HEK293T (cell line): ENCODE measurements around the gene GJB5.

Experiments
- CTCF ChIA-PET: fragments of 350-600 bp; formaldehyde crosslinking; extraction: SDS; loops from one replicate; lab custom pipeline; 2021; ENCODE audit warnings: antibody characterized with exemption, inconsistent platforms; lab: Yijun Ruan, JAX
- POLR2A ChIA-PET: fragments of 350-600 bp; formaldehyde crosslinking; extraction: SDS; loops from one replicate; lab custom pipeline; 2020; ENCODE audit warnings: antibody characterized with exemption, inconsistent platforms; lab: Yijun Ruan, JAX
- DNase-seq: peaks from one replicate; pipeline ENCODE4 v3.0.0; 2012; ENCODE audit warnings: mixed read lengths; ENCODE audit errors: extremely low spot score
- ARNT ChIP-seq: fragments of 450-650 bp; IDR thresholded peaks from 2 replicates; pipeline ENCODE4 v1.6.1; 2017; ENCODE audit warnings: mild to moderate bottlenecking
- BHLHE40 ChIP-seq: fragments of 450-650 bp; IDR thresholded peaks from 2 replicates; pipeline ENCODE4 v1.6.1; 2016; ENCODE audit warnings: mild to moderate bottlenecking, moderate library complexity, borderline replicate concordance
- CTBP1 ChIP-seq: fragments of 450-650 bp; IDR thresholded peaks from 2 replicates; pipeline ENCODE4 v1.6.1; 2016; ENCODE audit warnings: borderline replicate concordance
- ELF4 ChIP-seq: fragments of 450-650 bp; IDR thresholded peaks from 2 replicates; pipeline ENCODE4 v1.6.1; 2017; ENCODE audit warnings: antibody characterized with exemption
- FOXA1 ChIP-seq: fragments of 450-650 bp; IDR thresholded peaks from 2 replicates; pipeline ENCODE4 v1.6.1; 2016; ENCODE audit warnings: mild to moderate bottlenecking
- FOXK2 ChIP-seq: fragments of 450-650 bp; IDR thresholded peaks from 2 replicates; pipeline ENCODE4 v1.6.1; 2016; ENCODE audit warnings: mild to moderate bottlenecking
- FOXM1 ChIP-seq: fragments of 450-650 bp; IDR thresholded peaks from 2 replicates; pipeline ENCODE4 v1.6.1; 2017; ENCODE audit warnings: mild to moderate bottlenecking, borderline replicate concordance
- HDGF ChIP-seq: fragments of 450-650 bp; IDR thresholded peaks from 2 replicates; pipeline ENCODE4 v1.6.1; 2017; ENCODE audit warnings: antibody characterized with exemption, borderline replicate concordance
- L3MBTL2 ChIP-seq: fragments of 450-650 bp; conservative IDR thresholded peaks from 2 replicates; pipeline ENCODE4 v1.6.1; 2016; ENCODE audit warnings: mild to moderate bottlenecking
- LEF1 ChIP-seq: fragments of 450-650 bp; IDR thresholded peaks from 2 replicates; pipeline ENCODE4 v1.6.1; 2017; ENCODE audit warnings: mild to moderate bottlenecking, borderline replicate concordance
- NFRKB ChIP-seq: fragments of 450-650 bp; IDR thresholded peaks from 2 replicates; pipeline ENCODE4 v1.6.1; 2016; ENCODE audit warnings: mild to moderate bottlenecking, moderate library complexity
- SP1 ChIP-seq: fragments of 450-650 bp; IDR thresholded peaks from 2 replicates; pipeline ENCODE4 v1.6.1; 2017
- SUZ12 ChIP-seq: fragments of 450-650 bp; IDR thresholded peaks from 2 replicates; pipeline ENCODE4 v1.6.1; 2016; ENCODE audit warnings: mild to moderate bottlenecking
- TARDBP ChIP-seq: fragments of 450-650 bp; IDR thresholded peaks from 2 replicates; pipeline ENCODE4 v1.6.1; 2016
- ZNF384 ChIP-seq: fragments of 450-650 bp; IDR thresholded peaks from 2 replicates; pipeline ENCODE4 v1.6.1; 2016
- TF ChIP-seq, protein P1 (sequence below): fragments of 450-650 bp; IDR thresholded peaks from 2 replicates; pipeline ENCODE4 v1.6.1; 2016

GJB5 gene

DNA sequence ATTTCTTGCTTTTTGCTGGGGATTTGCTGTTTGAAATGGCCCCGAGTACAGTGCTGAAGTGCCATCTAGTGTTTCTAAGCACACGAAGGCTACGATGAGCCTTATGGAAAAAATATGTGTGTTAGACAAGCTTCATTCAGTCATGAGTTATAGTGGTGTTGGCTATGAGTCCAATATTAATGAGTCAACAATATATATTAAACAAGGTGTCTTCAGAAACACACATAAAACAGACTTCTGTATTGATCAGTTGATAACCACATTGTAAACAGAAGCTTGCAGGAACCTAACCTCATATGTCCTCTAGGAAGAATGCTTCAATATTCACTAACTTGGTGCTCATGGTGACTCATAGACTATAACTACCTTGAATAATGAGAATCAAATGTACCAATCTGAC, 1.7 kb upstream of the GJB5 start:
- DNase-seq: no peak
- no peak for TF ChIP-seq SUZ12
- no peak for TF ChIP-seq ELF4
- no peak for TF ChIP-seq FOXA1
- TF ChIP-seq CTBP1: no peak
- no peak for TF ChIP-seq L3MBTL2
- ChIA-PET POLR2A (interaction anchor here (1.0 kb wide), 1 partner anchor 21 kb away, joined by 3 read pairs; no protein-coding TSS in a partner anchor), CTCF (no interaction called here)

DNA sequence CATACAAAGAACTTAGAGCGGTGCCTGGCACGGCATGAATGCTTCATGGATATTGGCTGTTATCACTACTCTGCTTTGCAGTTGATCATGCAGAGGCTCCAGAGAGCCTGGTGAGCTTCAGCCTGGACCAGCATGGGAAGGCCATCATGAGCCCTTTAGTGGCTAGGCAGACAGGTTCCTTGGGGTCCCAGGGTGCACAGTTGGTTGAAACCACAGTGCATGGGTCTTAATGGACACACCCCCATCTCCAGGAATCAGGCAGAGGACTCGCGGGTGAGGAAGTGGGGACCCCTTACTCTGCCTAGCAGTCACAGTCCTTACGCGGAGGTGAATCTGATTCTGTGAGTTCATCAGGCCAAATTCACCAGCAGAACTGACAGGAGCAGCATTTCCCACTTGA, 1.1 kb downstream of the GJB5 start:
- DNase-seq: no peak
- TF ChIP-seq ELF4 (no peak), ARNT (no peak), TARDBP (no peak), FOXM1 (no peak), SUZ12 (no peak), NFRKB (no peak), ZNF384 (no peak), HDGF (no peak), SP1 (no peak), FOXA1 (no peak), FOXK2 (no peak), CTBP1 (no peak), BHLHE40 (no peak), L3MBTL2 (no peak), LEF1 (no peak)
- TF ChIP-seq, protein P1, sequence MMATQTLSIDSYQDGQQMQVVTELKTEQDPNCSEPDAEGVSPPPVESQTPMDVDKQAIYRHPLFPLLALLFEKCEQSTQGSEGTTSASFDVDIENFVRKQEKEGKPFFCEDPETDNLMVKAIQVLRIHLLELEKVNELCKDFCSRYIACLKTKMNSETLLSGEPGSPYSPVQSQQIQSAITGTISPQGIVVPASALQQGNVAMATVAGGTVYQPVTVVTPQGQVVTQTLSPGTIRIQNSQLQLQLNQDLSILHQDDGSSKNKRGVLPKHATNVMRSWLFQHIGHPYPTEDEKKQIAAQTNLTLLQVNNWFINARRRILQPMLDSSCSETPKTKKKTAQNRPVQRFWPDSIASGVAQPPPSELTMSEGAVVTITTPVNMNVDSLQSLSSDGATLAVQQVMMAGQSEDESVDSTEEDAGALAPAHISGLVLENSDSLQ: no peak
- CTCF ChIA-PET: interaction anchor here (1.5 kb wide), 1 partner anchor 13 kb away, joined by 6 read pairs; no protein-coding TSS in a partner anchor
- POLR2A ChIA-PET: no interaction called here

DNA sequence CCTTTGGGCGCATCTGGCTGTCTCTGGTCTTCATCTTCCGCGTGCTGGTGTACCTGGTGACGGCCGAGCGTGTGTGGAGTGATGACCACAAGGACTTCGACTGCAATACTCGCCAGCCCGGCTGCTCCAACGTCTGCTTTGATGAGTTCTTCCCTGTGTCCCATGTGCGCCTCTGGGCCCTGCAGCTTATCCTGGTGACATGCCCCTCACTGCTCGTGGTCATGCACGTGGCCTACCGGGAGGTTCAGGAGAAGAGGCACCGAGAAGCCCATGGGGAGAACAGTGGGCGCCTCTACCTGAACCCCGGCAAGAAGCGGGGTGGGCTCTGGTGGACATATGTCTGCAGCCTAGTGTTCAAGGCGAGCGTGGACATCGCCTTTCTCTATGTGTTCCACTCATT, 2.5 kb downstream of the GJB5 start:
- no peak for DNase-seq
- ChIA-PET POLR2A (no interaction called here), CTCF (interaction anchor here (1.3 kb wide), 1 partner anchor 15 kb away, joined by 3 read pairs; no protein-coding TSS in a partner anchor)
- TF ChIP-seq ZNF384: no peak
- TF ChIP-seq HDGF: no peak
- no peak for TF ChIP-seq BHLHE40
- TF ChIP-seq ARNT: no peak
- TF ChIP-seq, protein P1: no peak
- TF ChIP-seq SP1: no peak
- TF ChIP-seq TARDBP: no peak
- no peak for TF ChIP-seq L3MBTL2
- no peak for TF ChIP-seq LEF1
- no peak for TF ChIP-seq FOXA1
- no peak for TF ChIP-seq SUZ12
- TF ChIP-seq ELF4: no peak
- TF ChIP-seq FOXM1: no peak
- no peak for TF ChIP-seq NFRKB
- TF ChIP-seq FOXK2: no peak
- TF ChIP-seq CTBP1: no peak

DNA sequence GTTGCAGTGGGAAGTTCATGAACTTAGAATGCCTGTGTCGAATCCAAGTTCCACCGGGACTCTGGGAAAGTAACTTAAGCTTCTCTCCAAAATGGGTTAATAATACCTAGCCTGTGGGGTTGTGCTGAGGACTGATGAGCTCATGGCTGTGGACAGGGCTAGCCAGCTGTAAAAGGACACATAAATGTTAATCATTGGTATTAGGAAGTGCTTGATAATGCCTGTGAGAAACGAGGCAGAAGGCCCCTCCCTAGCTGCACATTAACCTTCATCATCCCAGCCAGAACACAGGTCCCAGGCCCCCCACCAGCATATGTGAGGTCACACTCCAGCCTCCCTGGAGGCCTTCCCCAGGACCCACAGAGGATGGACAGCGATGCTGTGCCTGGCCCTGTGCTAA, 3.9 kb downstream of the GJB5 start:
- ChIA-PET CTCF (no interaction called here), POLR2A (no interaction called here)
- no peak for TF ChIP-seq TARDBP
- no peak for TF ChIP-seq ZNF384
- no peak for TF ChIP-seq L3MBTL2
- no peak for TF ChIP-seq NFRKB
- no peak for TF ChIP-seq ELF4
- no peak for TF ChIP-seq FOXA1
- TF ChIP-seq HDGF: no peak
- no peak for TF ChIP-seq SUZ12
- no peak for TF ChIP-seq FOXK2
- TF ChIP-seq FOXM1: no peak
- no peak for TF ChIP-seq LEF1
- TF ChIP-seq ARNT: no peak
- no peak for TF ChIP-seq SP1
- TF ChIP-seq CTBP1: no peak
- TF ChIP-seq, protein P1: no peak
- TF ChIP-seq BHLHE40: no peak
- DNase-seq: no peak

DNA sequence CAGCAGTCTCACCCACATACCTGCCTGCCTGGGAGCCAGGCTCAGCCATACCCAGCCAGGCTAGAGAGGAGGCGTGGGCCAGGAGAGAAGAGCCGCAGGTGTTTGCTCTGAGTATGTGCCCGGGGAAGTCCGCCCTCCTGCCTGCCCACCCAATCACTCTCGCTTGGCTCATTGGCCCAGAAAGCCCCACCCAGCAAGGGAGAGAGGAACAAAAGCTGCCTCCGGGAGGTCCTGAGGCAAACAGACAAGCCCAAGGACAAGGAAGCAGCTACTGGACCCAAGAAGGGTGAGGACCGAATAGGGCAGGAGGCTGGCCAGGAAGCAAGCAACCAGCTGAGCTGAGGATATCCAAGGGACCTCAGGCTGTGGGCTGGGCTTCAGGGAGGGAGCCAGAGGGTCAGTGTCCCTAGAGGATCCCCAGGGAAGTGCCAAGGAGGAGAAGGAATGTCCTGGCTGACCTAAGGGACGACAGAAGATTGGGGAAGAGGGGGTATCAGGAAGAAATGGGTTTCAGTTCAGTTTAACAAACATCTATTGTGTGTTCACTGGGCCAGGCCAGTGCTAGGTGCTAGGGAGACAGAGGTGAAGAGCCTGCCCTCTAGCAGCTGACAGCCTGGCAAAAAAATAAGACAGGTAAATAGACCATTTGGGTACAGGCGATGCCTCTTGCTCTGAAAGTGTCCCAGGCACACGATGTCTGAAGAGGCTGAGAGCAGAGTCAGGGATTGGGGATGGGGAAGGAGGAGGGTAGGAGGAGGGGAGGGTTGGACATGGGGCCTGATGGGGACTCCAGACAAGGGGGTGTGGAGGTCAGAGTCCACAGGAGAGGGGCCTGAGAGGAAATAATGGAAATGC, 4.9 kb downstream of the GJB5 start, which contains the start of gene GJB4:
TSS of gene GJB4 (plus strand) at position 238 of the 855 bp plus-strand sequence. CDS start 1,515 bp downstream, outside the sequence.
- TF ChIP-seq, protein P1: no peak
- TF ChIP-seq ARNT: no peak
- no peak for TF ChIP-seq CTBP1
- TF ChIP-seq LEF1: no peak
- no peak for TF ChIP-seq FOXK2
- TF ChIP-seq HDGF: no peak
- TF ChIP-seq FOXM1: no peak
- no peak for TF ChIP-seq NFRKB
- no peak for TF ChIP-seq TARDBP
- no peak for TF ChIP-seq SP1
- TF ChIP-seq BHLHE40: no peak
- no peak for DNase-seq
- CTCF ChIA-PET: no interaction called here
- POLR2A ChIA-PET: no interaction called here
